HG03571 (cell line): ENCODE data around the gene SYT1.

Source experiments
- ATAC-seq: cut with Tn5 transposase; IDR thresholded peaks from one replicate; pipeline ENCODE4 v1.9.1; 2021; ENCODE audit not compliant: unreplicated experiment

Gene SYT1

DNA sequence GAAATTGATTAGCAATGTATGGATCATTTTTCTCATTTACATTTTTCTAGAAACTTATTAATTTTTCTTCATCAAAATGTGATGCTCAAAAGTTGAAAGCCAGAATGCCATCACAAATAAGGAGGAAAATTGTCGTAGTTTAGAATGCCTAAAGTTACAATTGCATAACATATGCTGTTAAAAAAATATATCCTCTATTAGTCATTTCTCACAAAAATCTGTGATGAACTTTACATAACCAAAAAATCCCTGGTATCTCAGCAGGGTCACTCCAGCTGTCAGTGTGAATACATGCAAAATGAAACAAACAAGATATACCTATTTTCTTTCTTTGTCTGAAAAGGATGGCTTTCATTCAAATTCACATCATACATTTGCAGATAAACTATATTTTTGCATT, 467.3 kb downstream of the SYT1 start:
- ATAC-seq, result no peak

- no peak for ATAC-seq
Observed at GRCh38 chr12:79333144-79333543, 468.6 kb downstream of the SYT1 start.

DNA sequence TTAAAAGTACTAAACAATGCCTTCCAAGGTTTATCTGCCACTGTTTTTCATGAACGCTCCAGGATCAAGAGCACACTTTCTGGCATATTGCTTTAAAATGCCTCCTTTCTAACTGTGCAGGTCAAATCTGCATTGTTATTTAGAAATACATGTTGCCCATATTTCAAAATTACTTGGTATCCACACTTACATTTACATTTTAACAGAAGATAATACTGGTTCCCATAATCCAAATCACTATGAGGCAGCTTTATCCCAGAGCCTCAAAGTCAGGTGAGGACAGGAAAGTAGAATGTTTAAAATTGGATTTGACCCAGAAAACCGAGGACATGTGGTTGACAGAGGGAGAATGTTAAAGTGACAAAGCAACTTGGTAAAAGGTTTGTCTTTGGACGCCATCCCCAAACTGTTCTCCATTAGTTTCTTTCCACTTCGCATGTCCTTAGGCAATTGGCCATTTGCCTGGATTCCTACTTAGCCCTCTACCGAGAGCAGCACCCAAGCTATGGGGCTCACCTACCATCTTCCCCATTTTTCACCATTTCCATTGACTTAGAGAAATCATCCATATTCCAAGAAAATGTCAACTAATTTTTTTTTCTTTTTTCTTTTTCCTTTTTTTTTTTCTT, 473.2 kb downstream of the SYT1 start:
- ATAC-seq, result no peak

DNA sequence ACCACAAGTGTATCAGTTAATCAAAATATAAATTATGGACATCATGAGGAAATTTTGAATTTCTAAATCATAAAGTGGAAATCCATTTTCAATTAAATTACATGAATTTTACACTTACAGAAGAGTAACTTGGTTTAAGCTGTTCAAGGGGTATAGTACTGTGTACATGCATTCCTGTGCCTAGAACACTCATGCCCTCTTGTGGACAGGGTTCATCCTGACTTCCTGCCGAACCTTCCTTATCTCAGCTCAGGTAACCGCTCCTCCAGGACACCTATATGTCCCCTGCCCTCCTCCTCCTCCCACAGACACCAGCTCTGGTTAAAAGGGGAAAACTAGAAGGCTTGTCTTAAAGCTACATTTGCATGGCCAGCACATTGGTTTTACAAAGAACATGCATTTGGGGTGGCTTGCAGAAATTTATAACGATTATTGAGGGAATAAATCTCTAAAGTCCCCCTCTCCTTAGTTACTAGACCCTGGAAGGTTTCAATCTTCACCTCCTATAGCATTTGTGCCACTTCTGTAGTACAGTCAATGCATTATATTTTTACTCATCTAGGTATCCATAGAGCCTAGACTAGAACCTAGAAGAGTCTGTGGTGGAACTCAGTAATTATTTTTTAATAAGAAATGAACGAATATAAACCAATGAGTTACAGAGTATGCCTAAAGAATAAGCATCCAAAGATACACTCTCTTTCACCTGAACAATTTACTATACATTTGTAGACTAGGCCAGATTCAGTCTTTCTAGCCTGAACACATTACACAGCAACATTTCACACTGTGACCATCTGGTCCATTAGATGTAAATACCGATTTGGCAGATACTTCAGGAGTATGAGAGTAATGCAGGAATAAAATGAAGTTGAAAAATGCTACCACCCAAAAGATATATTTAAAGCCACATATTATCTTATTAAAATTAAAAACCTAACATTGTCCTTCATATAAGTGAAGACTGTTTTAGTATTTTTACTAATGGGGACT, 480.6 kb downstream of the SYT1 start:
- ATAC-seq, result peak; percentile 74

DNA sequence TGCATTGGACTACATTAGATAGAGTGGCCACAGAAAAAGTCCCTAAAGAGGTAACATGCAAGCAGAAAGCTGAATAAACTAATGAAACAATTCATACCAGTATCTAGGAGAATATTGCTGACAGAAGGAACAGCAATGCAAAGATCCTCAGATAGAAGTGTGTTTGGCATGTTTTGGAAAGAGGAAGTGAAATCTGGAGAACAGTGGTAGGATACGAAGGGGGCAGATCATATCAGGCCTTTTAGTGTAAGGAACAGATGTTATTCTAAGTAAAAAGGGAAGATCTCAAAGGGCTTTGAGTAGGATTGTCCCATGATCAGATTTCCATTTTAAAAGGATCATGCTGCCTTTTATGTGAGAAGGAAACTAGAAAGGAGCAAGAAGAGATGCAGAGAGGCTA, 483.3 kb downstream of the SYT1 start:
- no peak for ATAC-seq

GRCh38 chr12:79351251-79351650, 486.7 kb downstream of the SYT1 start:
- no peak for ATAC-seq

DNA sequence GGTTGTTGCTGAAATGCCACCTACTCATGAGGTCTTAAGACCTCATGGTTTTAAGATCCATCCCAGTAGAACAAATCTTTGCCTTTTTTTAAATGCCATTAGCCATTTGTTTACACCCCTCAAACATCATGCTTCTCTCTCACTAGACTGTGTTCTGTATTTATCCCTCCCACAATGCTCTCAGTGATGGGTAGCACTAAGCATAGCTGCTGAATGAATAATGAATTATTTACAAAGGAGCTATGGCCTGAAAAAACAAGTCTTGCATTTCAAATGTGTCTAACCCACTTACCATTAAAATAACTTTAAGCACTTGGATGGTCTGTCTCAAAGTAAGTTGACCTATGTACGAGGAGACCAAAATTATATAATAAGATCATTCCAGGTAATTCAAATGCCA, 491.6 kb downstream of the SYT1 start:
- no peak for ATAC-seq

DNA sequence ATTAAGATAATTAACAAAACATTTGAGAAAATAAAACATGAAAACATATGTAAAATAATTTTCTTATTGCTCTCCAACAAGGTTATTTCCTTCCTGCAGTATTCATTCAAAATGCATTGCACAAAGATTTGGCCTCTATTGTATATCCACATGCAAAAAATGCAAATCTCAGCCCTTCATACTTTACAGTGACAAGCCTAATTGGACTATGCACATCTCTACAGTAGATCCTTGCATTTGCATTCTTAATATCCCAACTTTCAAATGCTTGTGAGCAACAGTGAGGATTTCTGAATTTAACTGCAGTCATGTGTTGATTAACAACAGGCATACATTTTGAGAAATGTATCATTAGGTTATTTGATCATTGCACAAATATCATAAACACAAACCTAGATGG, 492.5 kb downstream of the SYT1 start:
- ATAC-seq, result no peak

DNA sequence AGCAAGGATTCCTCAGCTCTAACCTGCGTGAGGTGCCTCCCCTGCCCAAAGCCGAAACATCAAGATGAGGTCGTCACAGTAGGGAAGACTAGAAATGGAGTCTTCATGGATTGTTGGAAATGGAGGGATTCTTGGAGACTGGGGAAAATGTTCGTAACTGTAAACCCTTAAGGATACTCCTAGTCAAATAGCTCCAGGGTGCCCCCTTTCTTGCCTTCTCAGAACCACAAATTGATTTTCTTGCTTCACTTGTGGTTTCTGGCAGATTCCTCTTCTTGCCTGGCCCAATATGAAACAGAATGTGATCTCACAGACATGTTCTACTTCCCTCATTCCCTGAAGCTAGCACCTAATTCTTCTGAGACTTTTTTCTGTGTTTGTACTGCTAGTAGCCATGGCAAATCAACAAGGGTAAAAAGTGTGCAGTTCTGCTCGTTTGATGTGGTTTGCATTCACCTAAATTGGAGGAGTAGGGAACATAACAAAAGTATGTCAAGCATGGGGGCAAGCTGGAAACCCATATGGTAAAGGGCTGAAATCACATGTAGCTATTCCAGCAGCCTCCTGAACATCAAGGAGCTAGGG, 494.2 kb downstream of the SYT1 start:
- ATAC-seq, result no peak

DNA sequence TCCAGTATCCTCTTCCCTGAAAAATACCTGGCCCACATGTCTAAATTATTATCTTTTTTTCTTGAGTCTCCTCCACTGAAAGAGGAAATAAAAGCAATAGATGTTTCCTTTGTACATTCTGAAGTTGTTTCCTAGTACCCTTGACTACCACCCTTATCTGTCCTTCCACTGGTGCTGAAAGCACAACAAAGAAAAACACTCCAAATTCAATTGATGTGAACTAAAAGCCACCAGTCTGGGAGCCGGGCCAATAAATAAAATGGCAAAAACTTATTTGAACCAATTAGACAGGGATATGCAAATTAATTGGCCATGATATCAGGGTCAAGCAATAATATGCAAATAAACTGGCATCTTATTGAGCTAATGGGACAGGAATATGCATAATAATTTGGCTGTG, 495.7 kb downstream of the SYT1 start:
- ATAC-seq, result no peak

DNA sequence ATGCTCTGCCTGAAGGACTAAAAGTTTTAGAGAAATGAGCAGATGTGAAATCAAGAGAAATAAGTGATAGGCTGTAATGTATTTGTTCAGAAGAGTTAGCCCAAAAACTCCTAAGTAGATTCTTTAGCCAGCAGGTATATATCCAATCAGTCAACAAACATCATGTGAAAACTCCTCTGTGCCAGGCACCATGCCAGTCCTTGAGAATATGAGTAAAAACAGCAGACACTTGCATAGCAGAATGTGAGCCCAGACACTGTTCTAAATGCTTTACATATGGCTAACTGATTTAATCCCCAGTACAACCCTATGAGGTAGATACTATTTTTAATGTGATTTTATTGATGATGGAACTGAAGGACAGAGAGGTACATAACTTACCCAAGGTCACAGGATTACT, 496.4 kb downstream of the SYT1 start:
- no peak for ATAC-seq

DNA sequence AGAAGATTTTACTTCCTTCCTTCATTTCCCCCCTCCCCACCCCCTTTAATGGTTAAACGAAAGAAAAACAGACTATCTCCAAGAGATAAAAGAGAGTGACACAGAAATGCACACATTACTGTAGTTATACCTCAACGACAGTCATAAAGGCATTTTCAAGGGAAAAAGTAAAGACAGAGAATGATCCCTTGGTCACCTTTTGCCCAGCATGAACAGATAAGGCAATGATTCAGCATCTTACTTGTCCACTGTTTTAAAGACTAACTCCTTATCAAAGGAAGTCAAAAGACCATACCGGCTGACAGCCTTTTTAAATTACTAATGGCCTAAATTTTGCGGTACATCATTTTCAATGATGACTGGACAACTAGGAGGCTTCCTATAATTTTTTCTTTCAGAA, 499.6 kb downstream of the SYT1 start:
- ATAC-seq, result no peak

DNA sequence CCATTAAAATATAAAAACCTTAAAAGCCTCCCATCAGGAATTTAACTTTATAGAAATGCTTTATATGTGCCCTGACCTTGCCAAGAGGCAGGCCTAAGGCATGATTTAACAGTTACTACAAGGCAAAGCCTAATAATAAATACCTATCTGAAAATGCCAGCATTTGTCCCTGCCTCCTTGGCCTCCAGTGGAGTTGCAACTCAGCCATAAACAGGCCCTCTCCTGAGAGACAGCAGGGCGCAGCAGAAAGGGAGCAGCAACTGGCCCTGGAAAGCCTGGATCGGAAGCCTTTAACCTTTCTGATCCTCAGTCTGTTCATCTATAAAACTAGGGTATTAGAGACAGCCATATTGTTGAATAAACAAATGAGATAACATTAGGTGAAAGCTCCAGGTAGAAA, 501.8 kb downstream of the SYT1 start:
- ATAC-seq, result no peak

- ATAC-seq, result no peak
Observed at GRCh38 chr12:79367032-79367589, 502.5 kb downstream of the SYT1 start.

DNA sequence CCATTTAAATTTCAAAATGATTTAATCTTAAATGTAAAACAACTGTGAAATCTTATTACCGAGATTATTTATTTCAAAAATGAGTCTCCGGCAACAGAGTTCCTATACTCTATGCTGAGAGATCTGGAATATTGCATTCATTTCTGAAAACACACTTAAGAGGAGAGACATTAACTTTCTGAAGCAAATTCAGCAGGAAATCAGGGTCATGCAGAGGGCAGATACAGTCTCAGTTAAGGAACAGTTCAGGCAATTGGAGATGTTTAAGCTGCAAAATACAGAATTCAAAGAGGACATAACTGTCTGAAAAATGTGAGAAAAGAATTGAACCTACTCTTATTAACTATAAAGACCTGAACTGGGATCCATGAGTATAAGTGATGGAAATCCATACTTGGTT, 505.4 kb downstream of the SYT1 start:
- ATAC-seq, result no peak

DNA sequence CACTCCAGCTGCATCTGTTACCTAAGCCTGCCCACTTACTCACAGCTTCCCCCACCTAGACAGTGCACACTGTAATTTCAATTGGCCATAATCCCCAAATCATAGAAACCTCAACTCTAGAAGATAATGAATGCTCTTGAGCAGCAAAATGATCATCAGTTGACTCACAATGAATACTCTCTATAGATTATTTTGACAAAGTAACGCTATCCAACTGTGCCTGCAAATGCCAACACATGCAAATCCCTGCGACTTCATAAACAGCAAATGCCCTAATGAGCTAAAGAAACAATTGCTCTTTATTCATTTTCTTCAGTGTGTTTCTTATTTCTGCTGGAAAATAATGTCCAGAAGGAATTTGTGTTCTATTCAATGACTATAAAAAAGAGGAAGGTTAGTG, 506.7 kb downstream of the SYT1 start:
- no peak for ATAC-seq

- ATAC-seq, result peak; percentile 63
Observed at GRCh38 chr12:79373896-79374499, 509.4 kb downstream of the SYT1 start.

DNA sequence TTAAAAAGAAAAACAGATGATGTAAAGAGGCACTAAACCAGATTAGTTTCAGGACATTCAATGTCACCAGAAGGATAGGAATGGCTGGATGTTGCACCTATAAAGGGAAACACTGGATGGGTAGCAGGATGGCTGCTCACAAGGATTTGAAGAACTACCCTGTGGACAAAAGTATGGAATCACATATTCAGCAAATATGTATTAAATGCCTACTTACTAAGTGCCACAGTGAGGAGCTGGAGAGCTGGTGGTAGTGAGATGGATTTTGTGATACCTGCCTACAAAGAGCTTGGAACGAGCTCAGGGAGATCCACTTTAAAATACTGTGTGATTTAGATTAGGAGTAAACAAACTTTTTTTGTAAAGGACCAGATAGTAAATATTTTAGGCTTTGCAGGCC, 510.0 kb downstream of the SYT1 start:
- no peak for ATAC-seq

- no peak for ATAC-seq
Observed at GRCh38 chr12:79375050-79375449, 510.5 kb downstream of the SYT1 start.

GRCh38 chr12:79378496-79378895, 513.9 kb downstream of the SYT1 start:
- no peak for ATAC-seq

DNA sequence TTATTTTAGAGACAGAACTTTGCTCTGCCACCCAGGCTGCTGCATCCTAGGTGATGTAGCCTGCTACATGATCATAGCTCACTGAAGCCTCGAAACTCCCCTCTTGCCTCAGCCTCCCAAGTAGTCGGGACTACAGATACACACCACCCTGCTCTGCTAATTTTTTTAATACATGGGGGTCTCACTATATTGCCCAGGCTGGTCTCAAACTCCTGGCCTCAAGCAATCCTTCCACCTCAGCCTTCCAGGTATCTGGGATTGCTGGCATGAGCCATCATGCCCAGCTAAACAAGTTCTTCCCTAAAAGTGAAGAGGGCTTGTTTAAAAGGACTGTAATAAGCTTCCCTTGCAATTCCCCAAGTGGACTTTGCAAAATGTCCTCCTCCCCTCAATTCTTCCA, 515.8 kb downstream of the SYT1 start:
- no peak for ATAC-seq
